Colonic mucosa (tissue), 4 donors: Measurements from ENCODE around the gene VSTM1. TPM values are rescaled to one million over a fixed set of nuclear protein-coding genes. Genes with fewer than 3 reads are reported as not detected.

ENCODE experiments used
- DNase-seq: peaks from one replicate; pipeline ENCODE4 v3.0.0-alpha.2; 2020
- H3K27ac ChIP-seq: fragments of 200-600 bp; one replicate; pipeline ENCODE4 v1.8.0; 2021
- H3K27me3 ChIP-seq: fragments of 200-600 bp; one replicate; pipeline ENCODE4 v1.8.0; 2021
- H3K36me3 ChIP-seq: fragments of 200-600 bp; one replicate; pipeline ENCODE4 v1.8.0; 2021
- H3K4me1 ChIP-seq: fragments of 200-600 bp; one replicate; pipeline ENCODE4 v1.8.0; 2021; ENCODE audit warnings: mild to moderate bottlenecking
- H3K4me3 ChIP-seq: fragments of 200-600 bp; one replicate; pipeline ENCODE4 v1.8.0; 2021
- H3K9ac ChIP-seq, 2 donors: one replicate each; pipeline ENCODE4 v1.7.0; 2013; ENCODE audit warnings: control low read depth in 2 of 2, low read depth in 2 of 2, low read length in 2 of 2
- H3K9me3 ChIP-seq: fragments of 200-600 bp; one replicate; pipeline ENCODE4 v1.8.0; 2021
- intact Hi-C: fragments of 100-400 bp; cut with DNase I; formaldehyde crosslinking; loops from one replicate; pipeline ENCODE4 v1.14.1; 2022
- total RNA-seq, 2 donors: library from RNA; stranded (reverse); fragmentation: NEBNext Ultra II Directional in 1 of 2; extraction: Animal tissue kit (Norgen Biotek cat#: 25700) in 1 of 2; gene quantifications; one replicate each; pipeline ENCODE4 v1.2.1, GENCODE V29; 2021
- TF ChIP-seq, protein P1 (sequence below): fragments of 200-600 bp; IDR thresholded peaks from one replicate; pipeline ENCODE4 v1.8.0; 2022; ENCODE audit warnings: antibody characterized with exemption, mild to moderate bottlenecking
- donor health status: healthy.
- donor health status: DM: no; HTN: no; CAD: no.
- donor health status: DM: no; HTN: no; CAD: no.

Gene VSTM1
- total RNA-seq, 2 donors from 2014 or later = not detected

DNA sequence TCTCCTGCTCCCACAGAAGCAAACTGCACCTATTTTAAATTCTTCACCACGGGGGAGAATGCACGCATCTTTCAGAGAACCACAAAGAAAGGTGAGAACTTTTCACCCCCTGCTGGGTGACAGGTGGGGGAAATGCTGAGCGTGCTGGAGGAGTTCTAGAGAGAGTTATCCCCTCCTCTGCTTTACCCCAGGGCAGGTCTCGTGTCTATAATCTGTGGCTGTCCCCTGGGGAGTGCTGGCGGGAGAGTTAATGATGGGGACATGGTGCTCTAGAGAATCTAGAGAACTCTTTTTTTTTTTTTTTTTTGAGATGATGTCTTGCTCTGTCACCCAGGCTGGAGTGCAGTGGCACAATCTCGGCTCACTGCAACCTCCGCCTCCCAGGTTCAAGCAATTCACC lies 65.5 kb downstream of the VSTM1 start:
- TF ChIP-seq, protein P1, sequence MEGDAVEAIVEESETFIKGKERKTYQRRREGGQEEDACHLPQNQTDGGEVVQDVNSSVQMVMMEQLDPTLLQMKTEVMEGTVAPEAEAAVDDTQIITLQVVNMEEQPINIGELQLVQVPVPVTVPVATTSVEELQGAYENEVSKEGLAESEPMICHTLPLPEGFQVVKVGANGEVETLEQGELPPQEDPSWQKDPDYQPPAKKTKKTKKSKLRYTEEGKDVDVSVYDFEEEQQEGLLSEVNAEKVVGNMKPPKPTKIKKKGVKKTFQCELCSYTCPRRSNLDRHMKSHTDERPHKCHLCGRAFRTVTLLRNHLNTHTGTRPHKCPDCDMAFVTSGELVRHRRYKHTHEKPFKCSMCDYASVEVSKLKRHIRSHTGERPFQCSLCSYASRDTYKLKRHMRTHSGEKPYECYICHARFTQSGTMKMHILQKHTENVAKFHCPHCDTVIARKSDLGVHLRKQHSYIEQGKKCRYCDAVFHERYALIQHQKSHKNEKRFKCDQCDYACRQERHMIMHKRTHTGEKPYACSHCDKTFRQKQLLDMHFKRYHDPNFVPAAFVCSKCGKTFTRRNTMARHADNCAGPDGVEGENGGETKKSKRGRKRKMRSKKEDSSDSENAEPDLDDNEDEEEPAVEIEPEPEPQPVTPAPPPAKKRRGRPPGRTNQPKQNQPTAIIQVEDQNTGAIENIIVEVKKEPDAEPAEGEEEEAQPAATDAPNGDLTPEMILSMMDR = no peak
- Histone ChIP-seq H3K9me3 (no peaks in the 10 kb centered on the region), H3K9ac (no peak overlapping the region), H3K4me3 (no peak overlapping the region), H3K27ac (no peak overlapping the region), H3K27me3 (no peaks in the 10 kb centered on the region), H3K36me3 (no peaks in the 10 kb centered on the region), H3K4me1 (no peaks in the 10 kb centered on the region)
- DNase-seq = no peak
- intact Hi-C loops = no loop called here

DNA sequence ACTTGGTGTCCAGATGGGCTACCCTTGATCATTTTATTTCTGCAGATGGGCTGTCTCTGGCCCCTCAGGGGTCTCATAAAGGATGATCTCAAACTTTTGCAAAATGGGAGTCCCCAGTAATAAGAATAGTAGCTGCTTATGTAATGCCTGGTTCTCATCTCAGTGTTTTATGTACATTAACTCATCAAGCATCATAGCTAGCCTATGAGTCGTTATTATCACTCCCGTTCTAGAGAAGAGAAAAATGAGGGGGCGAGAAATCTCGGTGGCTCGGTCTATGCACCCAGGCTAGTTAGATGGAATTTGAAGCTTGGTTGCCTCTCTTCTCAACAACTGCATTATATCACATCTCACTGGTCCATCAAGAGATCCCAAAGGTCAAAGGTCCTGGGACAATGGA lies 68.9 kb downstream of the VSTM1 start:
- no peaks in the 10 kb centered on the region for H3K36me3 ChIP-seq
- H3K9me3 ChIP-seq = no peaks in the 10 kb centered on the region
- intact Hi-C loops = no loop called here
- H3K27ac ChIP-seq = no peak overlapping the region
- no peaks in the 10 kb centered on the region for H3K4me1 ChIP-seq
- peaks cover 17% of the 10 kb centered on the region for H3K27me3 ChIP-seq
- TF ChIP-seq, protein P1 = no peak
- no peak overlapping the region for H3K4me3 ChIP-seq
- no peak overlapping the region for H3K9ac ChIP-seq
- no peak for DNase-seq

DNA sequence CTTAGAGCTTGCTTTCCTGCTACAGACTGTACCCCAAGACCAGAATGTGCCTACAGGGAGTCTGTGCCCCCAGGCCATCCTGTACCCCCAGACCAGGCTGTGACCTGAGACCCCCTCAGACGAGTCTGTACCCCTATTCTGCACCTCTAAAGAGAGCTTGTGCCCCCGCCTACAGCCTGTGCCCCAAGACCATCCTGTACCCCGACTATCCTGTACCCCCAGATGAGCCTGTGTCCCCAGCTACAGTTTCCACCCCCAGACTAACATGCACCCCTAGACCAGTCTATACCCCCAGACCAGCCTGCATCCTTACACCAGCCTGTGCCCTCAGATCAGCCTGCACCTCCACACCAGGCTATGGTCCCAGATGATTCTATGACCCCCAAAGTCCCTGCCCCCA lies 70.2 kb downstream of the VSTM1 start:
- H3K4me1 ChIP-seq = no peaks in the 10 kb centered on the region
- no peak for DNase-seq
- no peaks in the 10 kb centered on the region for H3K36me3 ChIP-seq
- H3K4me3 ChIP-seq = no peak overlapping the region
- H3K27me3 ChIP-seq = peaks cover 17% of the 10 kb centered on the region
- H3K27ac ChIP-seq = no peak overlapping the region
- no peaks in the 10 kb centered on the region for H3K9me3 ChIP-seq
- TF ChIP-seq, protein P1 = no peak
- intact Hi-C loops = no loop called here
- no peak overlapping the region for H3K9ac ChIP-seq

DNA sequence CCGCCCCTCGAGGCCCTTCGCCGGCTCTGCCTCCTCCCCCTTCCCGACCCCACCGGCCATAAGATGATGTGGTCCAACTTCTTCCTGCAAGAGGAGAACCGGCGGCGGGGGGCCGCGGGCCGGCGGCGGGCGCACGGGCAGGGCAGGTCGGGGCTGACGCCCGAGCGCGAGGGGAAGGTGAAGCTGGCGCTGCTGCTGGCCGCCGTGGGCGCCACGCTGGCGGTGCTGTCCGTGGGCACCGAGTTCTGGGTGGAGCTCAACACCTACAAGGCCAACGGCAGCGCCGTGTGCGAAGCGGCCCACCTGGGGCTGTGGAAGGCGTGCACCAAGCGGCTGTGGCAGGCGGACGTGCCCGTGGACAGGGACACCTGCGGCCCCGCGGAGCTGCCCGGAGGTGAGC lies 70.9 kb downstream of the VSTM1 start:
- Histone ChIP-seq H3K27me3 (peaks cover 17% of the 10 kb centered on the region), H3K4me1 (no peaks in the 10 kb centered on the region), H3K9ac (no peak overlapping the region), H3K4me3 (no peak overlapping the region), H3K27ac (no peak overlapping the region), H3K9me3 (no peaks in the 10 kb centered on the region), H3K36me3 (no peaks in the 10 kb centered on the region)
- no peak for DNase-seq
- intact Hi-C loops = no loop called here
- TF ChIP-seq, protein P1 = no peak

DNA sequence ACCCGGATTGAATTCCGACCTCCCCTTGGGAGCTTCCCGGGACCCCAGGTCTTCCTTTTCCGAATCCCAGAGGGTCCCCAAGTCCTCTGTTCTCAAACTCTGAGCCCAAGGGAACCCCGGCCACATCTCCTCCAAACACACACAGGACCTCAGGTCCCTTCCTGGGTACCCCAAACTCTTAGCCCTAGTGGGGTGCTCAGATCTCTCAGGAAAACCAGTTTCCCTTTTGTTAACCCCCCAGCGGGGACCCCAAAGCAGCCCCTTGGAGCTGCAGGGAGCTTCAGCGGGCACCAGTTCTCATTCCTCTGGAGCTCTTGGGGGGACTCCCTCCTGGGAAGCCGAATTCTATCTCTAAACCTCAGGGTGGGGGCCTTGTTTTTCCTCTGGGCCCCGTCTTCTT lies 71.5 kb downstream of the VSTM1 start:
- no peaks in the 10 kb centered on the region for H3K9me3 ChIP-seq
- TF ChIP-seq, protein P1 = no peak
- no peak overlapping the region for H3K27ac ChIP-seq
- no peak for DNase-seq
- H3K4me1 ChIP-seq = no peaks in the 10 kb centered on the region
- intact Hi-C loops = no loop called here
- H3K4me3 ChIP-seq = no peak overlapping the region
- H3K27me3 ChIP-seq = peaks cover 17% of the 10 kb centered on the region
- no peaks in the 10 kb centered on the region for H3K36me3 ChIP-seq
- H3K9ac ChIP-seq = no peak overlapping the region
